Caco-2 (cell line): ENCODE results near the gene ASB4. TPM values are rescaled to one million over a fixed set of nuclear protein-coding genes. Genes with fewer than 3 reads are reported as not detected.

Source experiments
- BruUV-seq: library from RNA; stranded (reverse); fragments of 400-500 nt; replicated peaks from 2 replicates; lab custom pipeline; 2021; lab: Mats Ljungman, UMichigan
- CTCF ChIA-PET: fragments of 300-600 bp; sonication (Branson Sonifier 250); formaldehyde crosslinking; loops from one replicate; lab custom pipeline; 2022; ENCODE audit warnings: antibody characterized with exemption; lab: Charles Lee
- POLR2A ChIA-PET: fragments of 300-600 bp; sonication (Branson Sonifier 250); formaldehyde crosslinking; loops from one replicate; lab custom pipeline; 2022; ENCODE audit warnings: antibody characterized with exemption; lab: Charles Lee
- DNase-seq, 2 experiments: peaks; one replicate each; pipeline versions ENCODE4 v3.0.0 to v3.0.0-alpha.2; 2020 to 2022
- H3K27me3 ChIP-seq: replicated peaks from 2 replicates; pipeline ENCODE4 v1.6.0; 2011; ENCODE audit warnings: low read length; ENCODE audit not compliant: control insufficient read depth, insufficient read depth
- H3K36me3 ChIP-seq: 2 replicates; pipeline ENCODE4 v1.5.1; 2011; ENCODE audit warnings: low read length; ENCODE audit not compliant: control insufficient read depth, insufficient read depth
- H3K4me1 ChIP-seq: fragments of 250-450 bp; sonication (Bioruptor Pico); 2 replicates; pipeline ENCODE4 v1.5.1; 2020; ENCODE audit warnings: mild to moderate bottlenecking
- H3K4me3 ChIP-seq: 2 replicates; pipeline ENCODE4 v1.5.1; 2011; ENCODE audit warnings: low read depth, mild to moderate bottlenecking, control low read depth, low read length
- H3K9me3 ChIP-seq: fragments of 250-450 bp; sonication (Bioruptor Pico); 2 replicates; pipeline ENCODE4 v1.5.1; 2020; ENCODE audit warnings: mild to moderate bottlenecking, moderate library complexity
- H3K27ac Mint-ChIP-seq: one replicate; pipeline ENCODE4 v1.8.0; 2022; ENCODE audit warnings: mixed read lengths; ENCODE audit not compliant: unreplicated experiment
- H3K27me3 Mint-ChIP-seq: one replicate; pipeline ENCODE4 v1.8.0; 2022; ENCODE audit warnings: mixed read lengths; ENCODE audit not compliant: insufficient read depth, unreplicated experiment
- H3K36me3 Mint-ChIP-seq: one replicate; pipeline ENCODE4 v1.8.0; 2022; ENCODE audit warnings: mild to moderate bottlenecking, mixed read lengths; ENCODE audit not compliant: insufficient read depth, unreplicated experiment
- H3K4me1 Mint-ChIP-seq: one replicate; pipeline ENCODE4 v1.8.0; 2022; ENCODE audit warnings: low read depth, mixed read lengths; ENCODE audit not compliant: unreplicated experiment
- H3K4me3 Mint-ChIP-seq: one replicate; pipeline ENCODE4 v1.8.0; 2022; ENCODE audit warnings: mild to moderate bottlenecking, moderate library complexity, mixed read lengths; ENCODE audit not compliant: unreplicated experiment
- H3K9me3 Mint-ChIP-seq: one replicate; pipeline ENCODE4 v1.8.0; 2022; ENCODE audit warnings: mixed read lengths; ENCODE audit not compliant: unreplicated experiment
- intact Hi-C: fragments of 100-400 bp; cut with micrococcal nuclease; formaldehyde crosslinking; loops from one replicate; pipeline ENCODE4 v1.10.0; 2022; ENCODE audit not compliant: unreplicated experiment
- total RNA-seq: library from RNA; stranded (reverse); gene quantifications from 2 replicates; pipeline ENCODE4 v1.2.3, GENCODE V29; 2022
- TF ChIP-seq, protein P1 (sequence below), 2 experiments: fragments of 200-600 bp in 1 of 2; IDR thresholded peaks; 1 replicate in 1 of 2; 2 replicates in 1 of 2; pipeline versions ENCODE4 v1.5.1 to v1.8.0; 2011 to 2022; ENCODE audit warnings: antibody characterized with exemption in 1 of 2, control low read depth in 1 of 2, inconsistent platforms in 1 of 2, low read depth in 1 of 2, low read length in 1 of 2, mild to moderate bottlenecking in 1 of 2, moderate library complexity in 1 of 2; ENCODE audit not compliant: insufficient read depth in 1 of 2, severe bottlenecking in 1 of 2, unreplicated experiment in 1 of 2

ASB4 gene
- total RNA-seq, 1 experiment from 2014 or later, result not detected

DNA sequence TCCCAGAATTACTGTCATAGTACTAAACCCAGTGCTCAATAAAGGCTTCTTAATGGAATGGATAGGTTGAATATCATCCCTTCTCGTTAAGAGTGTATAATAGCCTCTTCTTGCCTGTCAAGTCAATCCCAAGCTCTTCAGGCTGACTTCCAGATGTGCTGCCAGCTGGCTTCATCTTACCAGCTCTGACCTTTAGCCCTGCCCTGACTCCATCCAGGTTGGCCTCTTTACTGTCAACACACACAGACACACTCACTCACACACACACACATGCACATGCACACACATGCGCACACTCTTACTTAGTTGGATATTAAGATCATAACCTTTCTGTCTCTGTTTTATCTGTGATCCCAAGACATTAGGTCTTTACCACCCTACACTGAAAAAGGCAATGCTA lies 49.1 kb downstream of the ASB4 start:
- Histone ChIP-seq H3K36me3 (no peaks in the 10 kb centered on the region), H3K4me1 (peaks cover 13% of the 10 kb centered on the region), H3K9me3 (no peaks in the 10 kb centered on the region), H3K4me3 (no peak overlapping the region), H3K27me3 (no peaks in the 10 kb centered on the region)
- Mint-ChIP-seq H3K4me1 (peaks cover 15% of the 10 kb centered on the region), H3K9me3 (no peaks in the 10 kb centered on the region), H3K27ac (no peak overlapping the region), H3K36me3 (no peaks in the 10 kb centered on the region), H3K4me3 (no peak overlapping the region), H3K27me3 (peaks cover 4% of the 10 kb centered on the region)
- TF ChIP-seq, protein P1, sequence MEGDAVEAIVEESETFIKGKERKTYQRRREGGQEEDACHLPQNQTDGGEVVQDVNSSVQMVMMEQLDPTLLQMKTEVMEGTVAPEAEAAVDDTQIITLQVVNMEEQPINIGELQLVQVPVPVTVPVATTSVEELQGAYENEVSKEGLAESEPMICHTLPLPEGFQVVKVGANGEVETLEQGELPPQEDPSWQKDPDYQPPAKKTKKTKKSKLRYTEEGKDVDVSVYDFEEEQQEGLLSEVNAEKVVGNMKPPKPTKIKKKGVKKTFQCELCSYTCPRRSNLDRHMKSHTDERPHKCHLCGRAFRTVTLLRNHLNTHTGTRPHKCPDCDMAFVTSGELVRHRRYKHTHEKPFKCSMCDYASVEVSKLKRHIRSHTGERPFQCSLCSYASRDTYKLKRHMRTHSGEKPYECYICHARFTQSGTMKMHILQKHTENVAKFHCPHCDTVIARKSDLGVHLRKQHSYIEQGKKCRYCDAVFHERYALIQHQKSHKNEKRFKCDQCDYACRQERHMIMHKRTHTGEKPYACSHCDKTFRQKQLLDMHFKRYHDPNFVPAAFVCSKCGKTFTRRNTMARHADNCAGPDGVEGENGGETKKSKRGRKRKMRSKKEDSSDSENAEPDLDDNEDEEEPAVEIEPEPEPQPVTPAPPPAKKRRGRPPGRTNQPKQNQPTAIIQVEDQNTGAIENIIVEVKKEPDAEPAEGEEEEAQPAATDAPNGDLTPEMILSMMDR (IDR thresholded peaks at IDR 0.05; ENCODE audit: insufficient read depth in 1 of 2, low read depth in 1 of 2, low read length in 1 of 2, severe bottlenecking in 1 of 2, unreplicated experiment in 1 of 2), result no peak
- intact Hi-C loops, result no loop called here
- DNase-seq, result no peak
- ChIA-PET POLR2A (no interaction called here), CTCF (no interaction called here)
- BruUV-seq, result no TSS peak

DNA sequence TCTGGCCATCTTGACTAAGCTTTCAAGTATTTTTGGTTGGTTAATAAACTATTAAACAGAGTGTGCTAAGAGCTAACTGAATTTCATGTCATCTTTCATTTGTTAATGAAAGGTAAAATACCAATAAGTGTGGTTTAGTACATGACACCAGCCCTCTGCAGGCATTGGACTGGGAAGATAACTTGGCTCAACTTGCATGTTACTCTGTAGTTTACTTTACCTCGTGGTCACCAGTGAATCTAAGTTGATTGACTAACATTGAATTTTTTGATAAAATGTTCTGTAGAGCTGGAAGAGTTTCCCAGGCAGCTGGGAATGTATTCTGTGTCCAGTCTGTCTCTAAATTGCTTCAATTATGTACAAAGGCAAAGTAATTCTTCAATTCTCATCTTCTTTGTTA lies 49.9 kb downstream of the ASB4 start:
- no peak overlapping the region for H3K4me3 ChIP-seq
- no TSS peak for BruUV-seq
- CTCF ChIA-PET, result no interaction called here
- Mint-ChIP-seq H3K4me1 (peaks cover 15% of the 10 kb centered on the region), H3K9me3 (no peaks in the 10 kb centered on the region), H3K4me3 (no peak overlapping the region), H3K27ac (no peak overlapping the region), H3K27me3 (peaks cover 7% of the 10 kb centered on the region), H3K36me3 (no peaks in the 10 kb centered on the region)
- H3K27me3 ChIP-seq, result no peaks in the 10 kb centered on the region
- POLR2A ChIA-PET, result no interaction called here
- H3K9me3 ChIP-seq, result no peaks in the 10 kb centered on the region
- intact Hi-C loops, result no loop called here
- TF ChIP-seq, protein P1 (IDR thresholded peaks at IDR 0.05; ENCODE audit: insufficient read depth in 1 of 2, low read depth in 1 of 2, low read length in 1 of 2, severe bottlenecking in 1 of 2, unreplicated experiment in 1 of 2), result no peak
- no peaks in the 10 kb centered on the region for H3K36me3 ChIP-seq
- no peak for DNase-seq
- H3K4me1 ChIP-seq, result peaks cover 13% of the 10 kb centered on the region

DNA sequence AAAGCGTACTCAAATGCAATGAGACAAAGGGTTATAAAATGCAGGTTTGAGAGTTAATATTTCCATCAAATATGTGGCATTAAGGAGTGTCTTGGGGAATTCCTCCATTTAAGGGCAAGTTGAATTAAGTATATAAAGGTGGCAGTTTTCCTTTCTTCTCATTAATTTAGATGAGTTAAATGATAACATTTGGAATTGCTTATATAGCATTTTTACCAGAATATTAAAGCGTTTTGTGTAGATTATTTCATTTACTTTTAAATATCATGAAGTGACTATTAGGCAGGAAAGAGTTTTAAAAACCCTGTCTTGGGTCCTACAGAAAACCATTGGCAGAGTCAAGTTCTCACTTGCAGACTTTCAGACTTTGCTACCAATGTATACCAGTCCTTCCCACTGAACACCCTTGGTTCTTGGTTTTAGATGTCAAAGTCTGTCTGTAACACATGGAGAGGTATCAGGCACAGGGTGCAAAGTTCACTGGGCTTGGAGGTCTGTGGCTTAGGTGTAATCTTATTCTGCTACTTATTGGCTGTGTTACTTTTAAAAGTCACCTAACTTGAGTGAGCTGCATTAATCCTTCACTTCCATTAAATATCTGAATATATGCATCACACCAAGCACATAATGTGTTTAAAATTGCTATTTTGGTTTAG lies 51.0 kb downstream of the ASB4 start:
- CTCF ChIA-PET, result no interaction called here

More for the DNA sequence above, 51.0 kb downstream of the ASB4 start:
- POLR2A ChIA-PET, result no interaction called here
- Mint-ChIP-seq H3K9me3 (no peaks in the 10 kb centered on the region), H3K4me3 (no peak overlapping the region), H3K27me3 (peaks cover 7% of the 10 kb centered on the region), H3K27ac (no peak overlapping the region), H3K36me3 (no peaks in the 10 kb centered on the region), H3K4me1 (peaks cover 15% of the 10 kb centered on the region)
- H3K4me3 ChIP-seq, result no peak overlapping the region
- BruUV-seq, result no TSS peak
- intact Hi-C loops, result no loop called here
- no peaks in the 10 kb centered on the region for H3K36me3 ChIP-seq
- peaks cover 13% of the 10 kb centered on the region for H3K4me1 ChIP-seq
- TF ChIP-seq, protein P1 (IDR thresholded peaks at IDR 0.05; ENCODE audit: insufficient read depth in 1 of 2, low read depth in 1 of 2, low read length in 1 of 2, severe bottlenecking in 1 of 2, unreplicated experiment in 1 of 2), result no peak
- H3K27me3 ChIP-seq, result no peaks in the 10 kb centered on the region
- no peak for DNase-seq
- H3K9me3 ChIP-seq, result no peaks in the 10 kb centered on the region
